ENCODE results near the gene GOT1. TPM values are rescaled to one million over a fixed set of nuclear protein-coding genes. Genes with fewer than 3 reads are reported as not detected.

GOT1 gene
- total and polyA plus RNA-seq, 2 donors (not counting 3 experiments of a cell fraction or from before 2014, with no cell fraction given) = 14.4 to 36.3 TPM

DNA sequence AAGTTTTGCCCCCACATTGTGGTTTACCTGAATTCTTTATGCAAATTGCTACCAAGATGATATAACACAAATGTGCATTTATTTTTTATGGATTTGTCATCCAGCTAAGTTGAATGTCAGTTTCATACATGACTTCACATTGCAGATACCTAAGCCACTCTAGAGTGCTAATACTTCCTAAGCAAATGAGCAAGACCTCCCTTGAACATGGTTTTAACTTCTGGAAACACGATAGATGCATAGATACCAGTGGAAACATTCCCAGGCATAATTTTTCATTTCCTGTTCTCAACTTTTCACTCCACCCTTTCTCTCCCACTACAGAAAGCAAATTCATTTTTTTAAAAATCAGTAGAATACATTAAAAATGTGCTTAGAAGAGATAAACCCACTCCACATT lies 20.3 kb downstream of the GOT1 start:
- dilution Hi-C loops (cut with MboI; ENCODE audit: extremely low pct_ligation_motif_present, low sequenced_read_pairs) = no loop called here
- no peaks in the 10 kb centered on the region for H3K4me1 ChIP-seq (ENCODE audit: control insufficient read depth, extremely low read depth, insufficient read depth, low read length)
- POLR2A ChIA-PET = no interaction called here
- H3K4me3 ChIP-seq (replicated peaks in 1 of 3; ENCODE audit: insufficient read depth in 1 of 3, low read depth in 1 of 3, low read length in 3 of 3) = no peak overlapping the region
- no peak overlapping the region for H3K27ac ChIP-seq (ENCODE audit: insufficient read depth, low read depth, low read length)
- DNase-seq (ENCODE audit: low read depth, low spot score) = no peak
- H3K9ac ChIP-seq (replicated peaks; ENCODE audit: extremely low read depth, insufficient read depth, low read length) = no peak overlapping the region
- no TSS peak for BruUV-seq (replicated peaks)
- no peaks in the 10 kb centered on the region for H3K27me3 ChIP-seq (ENCODE audit: control insufficient read depth in 2 of 2, insufficient read depth in 2 of 2, low read length in 2 of 2)
- no peaks in the 10 kb centered on the region for H4K20me1 ChIP-seq (replicated peaks; ENCODE audit: control insufficient read depth, extremely low read depth, insufficient read depth, low read length)
- intact Hi-C loops (cut with micrococcal nuclease) = no loop called here
- H3K9me3 ChIP-seq (replicated peaks; ENCODE audit: control insufficient read depth, insufficient read depth, low read length) = no peaks in the 10 kb centered on the region
- no peaks in the 10 kb centered on the region for H3K9me1 ChIP-seq (replicated peaks; ENCODE audit: control insufficient read depth, extremely low read depth, insufficient read depth, low read length)
- CTCF ChIA-PET = interaction anchor here (1.3 to 1.5 kb wide), 2 partner anchors 23 to 943 kb away, joined by 3 read pairs; no protein-coding TSS in a partner anchor
- H3K36me3 ChIP-seq (ENCODE audit: control insufficient read depth in 2 of 2, extremely low read depth in 1 of 2, insufficient read depth in 2 of 2, low read length in 2 of 2) = peaks cover 4% of the 10 kb centered on the region in 2 experiments
- FAIRE-seq = no peak
- H3K4me2 ChIP-seq (ENCODE audit: insufficient read depth, low read length) = no peak overlapping the region
- no peaks in the 10 kb centered on the region for H3K79me2 ChIP-seq (ENCODE audit: control insufficient read depth, insufficient read depth, low read length)
- no peak overlapping the region for H2AFZ ChIP-seq (ENCODE audit: low read depth, low read length)
- TF ChIP-seq JUN (IDR thresholded peaks at IDR 0.05; ENCODE audit: borderline replicate concordance, insufficient read depth, insufficient read length, low read depth) (no peak), FOS (IDR thresholded peaks at IDR 0.05; ENCODE audit: borderline replicate concordance, insufficient read depth, low read length) (no peak), MYC (IDR thresholded peaks at IDR 0.05; ENCODE audit: low read depth, low read length) (no peak), POLR2AphosphoS5 (IDR thresholded peaks at IDR 0.05; ENCODE audit: insufficient read depth, low read depth, low read length) (no peak)
- TF ChIP-seq, protein P1, sequence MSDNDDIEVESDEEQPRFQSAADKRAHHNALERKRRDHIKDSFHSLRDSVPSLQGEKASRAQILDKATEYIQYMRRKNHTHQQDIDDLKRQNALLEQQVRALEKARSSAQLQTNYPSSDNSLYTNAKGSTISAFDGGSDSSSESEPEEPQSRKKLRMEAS (IDR thresholded peaks at IDR 0.05; ENCODE audit: insufficient read depth, insufficient read length) = no peak

DNA sequence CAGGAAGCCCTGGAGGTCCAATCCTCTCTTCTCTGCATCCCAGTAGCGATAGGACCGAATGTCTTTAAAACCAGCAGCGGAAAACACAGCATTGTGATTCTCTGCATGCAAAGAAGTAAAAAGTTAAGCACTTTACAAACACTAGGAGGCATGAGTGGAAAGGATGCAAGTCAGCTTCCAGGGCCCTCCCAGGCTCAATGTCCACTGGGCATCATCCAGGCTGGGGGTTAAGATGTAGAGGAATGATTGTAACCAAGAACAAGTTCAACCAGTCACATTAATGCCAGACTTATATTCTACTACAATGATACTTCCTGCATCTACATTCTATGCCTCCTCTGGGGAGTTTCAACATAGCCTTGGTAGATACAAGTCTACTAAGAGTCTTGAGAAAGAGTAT lies 24.3 kb downstream of the GOT1 start:
- CTCF ChIA-PET = no interaction called here
- POLR2A ChIA-PET = no interaction called here

More for the DNA sequence above, 24.3 kb downstream of the GOT1 start:
- H4K20me1 ChIP-seq (replicated peaks; ENCODE audit: control insufficient read depth, extremely low read depth, insufficient read depth, low read length) = no peaks in the 10 kb centered on the region
- peaks cover 14% of the 10 kb centered on the region for H3K4me1 ChIP-seq (ENCODE audit: control insufficient read depth, extremely low read depth, insufficient read depth, low read length)
- DNase-seq (ENCODE audit: low read depth, low spot score) (no peak), FAIRE-seq (no peak)
- no TSS peak for BruUV-seq (replicated peaks)
- dilution Hi-C loops (cut with MboI; ENCODE audit: extremely low pct_ligation_motif_present, low sequenced_read_pairs) (no loop called here), intact Hi-C loops (cut with micrococcal nuclease) (no loop called here)
- no peak overlapping the region for H2AFZ ChIP-seq (ENCODE audit: low read depth, low read length)
- no peaks in the 10 kb centered on the region for H3K9me1 ChIP-seq (replicated peaks; ENCODE audit: control insufficient read depth, extremely low read depth, insufficient read depth, low read length)
- peaks cover 4% of the 10 kb centered on the region in 2 experiments for H3K36me3 ChIP-seq (ENCODE audit: control insufficient read depth in 2 of 2, extremely low read depth in 1 of 2, insufficient read depth in 2 of 2, low read length in 2 of 2)
- H3K4me2 ChIP-seq (ENCODE audit: insufficient read depth, low read length) = no peak overlapping the region
- TF ChIP-seq, protein P1 (IDR thresholded peaks at IDR 0.05; ENCODE audit: insufficient read depth, insufficient read length) = no peak
- TF ChIP-seq EZH2 (IDR thresholded peaks at IDR 0.05; ENCODE audit: borderline replicate concordance, low read depth, low read length, severe bottlenecking) = no peak
- TF ChIP-seq POLR2AphosphoS5 (IDR thresholded peaks at IDR 0.05; ENCODE audit: insufficient read depth, low read depth, low read length) = no peak
- TF ChIP-seq POLR2A (IDR thresholded peaks at IDR 0.05; ENCODE audit: low read depth, low read length) = no peak
- TF ChIP-seq FOS (IDR thresholded peaks at IDR 0.05; ENCODE audit: borderline replicate concordance, insufficient read depth, low read length) = no peak
- no peak for TF ChIP-seq JUN (IDR thresholded peaks at IDR 0.05; ENCODE audit: borderline replicate concordance, insufficient read depth, insufficient read length, low read depth)
- TF ChIP-seq GATA2 (IDR thresholded peaks at IDR 0.05; ENCODE audit: insufficient read depth, insufficient read length, low read depth, low read length) = no peak
- no peak for TF ChIP-seq MYC (IDR thresholded peaks at IDR 0.05; ENCODE audit: low read depth, low read length)
- TF ChIP-seq, protein P2, sequence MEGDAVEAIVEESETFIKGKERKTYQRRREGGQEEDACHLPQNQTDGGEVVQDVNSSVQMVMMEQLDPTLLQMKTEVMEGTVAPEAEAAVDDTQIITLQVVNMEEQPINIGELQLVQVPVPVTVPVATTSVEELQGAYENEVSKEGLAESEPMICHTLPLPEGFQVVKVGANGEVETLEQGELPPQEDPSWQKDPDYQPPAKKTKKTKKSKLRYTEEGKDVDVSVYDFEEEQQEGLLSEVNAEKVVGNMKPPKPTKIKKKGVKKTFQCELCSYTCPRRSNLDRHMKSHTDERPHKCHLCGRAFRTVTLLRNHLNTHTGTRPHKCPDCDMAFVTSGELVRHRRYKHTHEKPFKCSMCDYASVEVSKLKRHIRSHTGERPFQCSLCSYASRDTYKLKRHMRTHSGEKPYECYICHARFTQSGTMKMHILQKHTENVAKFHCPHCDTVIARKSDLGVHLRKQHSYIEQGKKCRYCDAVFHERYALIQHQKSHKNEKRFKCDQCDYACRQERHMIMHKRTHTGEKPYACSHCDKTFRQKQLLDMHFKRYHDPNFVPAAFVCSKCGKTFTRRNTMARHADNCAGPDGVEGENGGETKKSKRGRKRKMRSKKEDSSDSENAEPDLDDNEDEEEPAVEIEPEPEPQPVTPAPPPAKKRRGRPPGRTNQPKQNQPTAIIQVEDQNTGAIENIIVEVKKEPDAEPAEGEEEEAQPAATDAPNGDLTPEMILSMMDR (IDR thresholded peaks at IDR 0.05; ENCODE audit: extremely low read depth in 1 of 2, insufficient read depth in 1 of 2, low read depth in 1 of 2, low read length in 2 of 2) = no peak
- H3K27ac ChIP-seq (ENCODE audit: insufficient read depth, low read depth, low read length) = no peak overlapping the region
- H3K9me3 ChIP-seq (replicated peaks; ENCODE audit: control insufficient read depth, insufficient read depth, low read length) = no peaks in the 10 kb centered on the region
- no peak overlapping the region for H3K4me3 ChIP-seq (replicated peaks in 1 of 3; ENCODE audit: insufficient read depth in 1 of 3, low read depth in 1 of 3, low read length in 3 of 3)
- no peak overlapping the region for H3K9ac ChIP-seq (replicated peaks; ENCODE audit: extremely low read depth, insufficient read depth, low read length)
- H3K79me2 ChIP-seq (ENCODE audit: control insufficient read depth, insufficient read depth, low read length) = no peaks in the 10 kb centered on the region
- no peaks in the 10 kb centered on the region for H3K27me3 ChIP-seq (ENCODE audit: control insufficient read depth in 2 of 2, insufficient read depth in 2 of 2, low read length in 2 of 2)

Data from endothelial cell of umbilical vein (primary cell).